Gastroesophageal sphincter (tissue), 4 donors: Measurements from ENCODE around the gene ST6GALNAC3. TPM values are rescaled to one million over a fixed set of nuclear protein-coding genes. Genes with fewer than 3 reads are reported as not detected.

Experiments
- ATAC-seq: fragments of 150-250 bp; one replicate; pipeline ENCODE4 v1.9.1; 2016; ENCODE audit warnings: mild to moderate bottlenecking, moderate library complexity
- H3K27ac ChIP-seq, 4 donors: fragments of 200-600 bp; sonication (generic) in 3 of 4; 1 replicate in 3 of 4; 2 replicates in 1 of 4; pipeline ENCODE4 v1.5.1; 2016 to 2019
- H3K27me3 ChIP-seq: fragments of 200-600 bp; sonication (generic); one replicate; pipeline ENCODE4 v1.5.1; 2019
- H3K36me3 ChIP-seq, 2 donors: fragments of 200-600 bp; sonication (generic); one replicate each; pipeline ENCODE4 v1.5.1; 2019; ENCODE audit warnings: control low read depth in 1 of 2
- H3K4me1 ChIP-seq, 3 donors: fragments of 200-600 bp; sonication (generic); 1 replicate in 2 of 3; 2 replicates in 1 of 3; pipeline ENCODE4 v1.5.1; 2016 to 2019; ENCODE audit warnings: control low read depth in 2 of 3
- H3K4me3 ChIP-seq, 2 donors: fragments of 200-600 bp; sonication (generic); one replicate each; pipeline ENCODE4 v1.5.1; 2019; ENCODE audit warnings: mild to moderate bottlenecking in 1 of 2, moderate library complexity in 1 of 2
- H3K9me3 ChIP-seq, 3 donors: fragments of 200-600 bp; sonication (generic); one replicate each; pipeline ENCODE4 v1.5.1; 2017 to 2019; ENCODE audit warnings: control low read depth in 2 of 3
- EP300 ChIP-seq: sonication (generic); formaldehyde crosslinking; IDR thresholded peaks from one replicate; pipeline ENCODE4 v1.6.1; 2017; ENCODE audit warnings: antibody characterized with exemption, mild to moderate bottlenecking
- POLR2A ChIP-seq, 2 donors: fragments of 450-650 bp; IDR thresholded peaks; one replicate each; pipeline ENCODE4 v1.6.1; 2017; ENCODE audit warnings: antibody characterized with exemption in 2 of 2, mild to moderate bottlenecking in 2 of 2, moderate library complexity in 1 of 2
- POLR2AphosphoS5 ChIP-seq: sonication (generic); formaldehyde crosslinking; IDR thresholded peaks from one replicate; pipeline ENCODE4 v1.6.1; 2017; ENCODE audit warnings: antibody characterized with exemption
- WGBS, 2 donors: methylation state at CpG; one replicate each; pipeline ENCODE4 v1.1.5; 2018; ENCODE audit warnings: low coverage in 1 of 2; 5-methylcytosine and 5-hydroxymethylcytosine counted together
- total RNA-seq, 4 donors: library from RNA; depleted of rRNA; stranded (reverse); fragments of >200 nt; gene quantifications; one replicate each; pipeline ENCODE4 v1.1.0, GENCODE V29; 2016
- TF ChIP-seq, protein P1 (sequence below), 4 experiments: fragments of 200-600 bp in 2 of 4; fragments of 450-650 bp in 2 of 4; sonication (generic) in 1 of 4; IDR thresholded peaks; one replicate each; pipeline ENCODE4 v1.5.1; 2017 to 2019; ENCODE audit warnings: antibody characterized with exemption in 4 of 4, mild to moderate bottlenecking in 2 of 4, moderate library complexity in 2 of 4

ST6GALNAC3 gene
- total RNA-seq, 4 donors from 2014 or later: 2.8 to 10.6 (median 3.3) TPM

DNA sequence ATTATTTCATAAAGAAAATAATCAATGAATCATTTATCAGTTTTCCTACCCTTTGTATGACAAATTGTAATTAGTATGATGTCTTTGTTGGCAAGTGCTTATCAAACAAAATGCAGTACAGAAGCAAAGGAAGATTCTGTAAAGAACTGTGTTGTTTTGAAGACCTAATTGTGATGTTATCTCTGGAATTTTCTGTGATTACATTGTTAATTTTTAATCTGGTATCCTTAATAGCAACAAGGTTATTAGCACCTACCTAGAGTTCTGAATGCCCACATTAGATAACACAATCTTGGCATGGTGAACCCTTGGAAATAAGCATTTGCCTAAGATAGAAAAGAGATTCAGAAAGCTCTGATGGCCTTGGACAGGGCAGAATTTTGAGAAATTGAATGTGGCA lies 518.6 kb downstream of the ST6GALNAC3 start:
- Histone ChIP-seq H3K36me3 (no peaks in the 10 kb centered on the region), H3K9me3 (no peaks in the 10 kb centered on the region), H3K4me1 (no peaks in the 10 kb centered on the region), H3K27me3 (no peaks in the 10 kb centered on the region), H3K4me3 (no peak overlapping the region), H3K27ac (no peak overlapping the region)
- no peak for ATAC-seq
- no peak for TF ChIP-seq EP300
- no peak for TF ChIP-seq POLR2A (IDR thresholded peaks at IDR 0.05)
- TF ChIP-seq, protein P1, sequence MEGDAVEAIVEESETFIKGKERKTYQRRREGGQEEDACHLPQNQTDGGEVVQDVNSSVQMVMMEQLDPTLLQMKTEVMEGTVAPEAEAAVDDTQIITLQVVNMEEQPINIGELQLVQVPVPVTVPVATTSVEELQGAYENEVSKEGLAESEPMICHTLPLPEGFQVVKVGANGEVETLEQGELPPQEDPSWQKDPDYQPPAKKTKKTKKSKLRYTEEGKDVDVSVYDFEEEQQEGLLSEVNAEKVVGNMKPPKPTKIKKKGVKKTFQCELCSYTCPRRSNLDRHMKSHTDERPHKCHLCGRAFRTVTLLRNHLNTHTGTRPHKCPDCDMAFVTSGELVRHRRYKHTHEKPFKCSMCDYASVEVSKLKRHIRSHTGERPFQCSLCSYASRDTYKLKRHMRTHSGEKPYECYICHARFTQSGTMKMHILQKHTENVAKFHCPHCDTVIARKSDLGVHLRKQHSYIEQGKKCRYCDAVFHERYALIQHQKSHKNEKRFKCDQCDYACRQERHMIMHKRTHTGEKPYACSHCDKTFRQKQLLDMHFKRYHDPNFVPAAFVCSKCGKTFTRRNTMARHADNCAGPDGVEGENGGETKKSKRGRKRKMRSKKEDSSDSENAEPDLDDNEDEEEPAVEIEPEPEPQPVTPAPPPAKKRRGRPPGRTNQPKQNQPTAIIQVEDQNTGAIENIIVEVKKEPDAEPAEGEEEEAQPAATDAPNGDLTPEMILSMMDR (IDR thresholded peaks at IDR 0.05): no peak
- no peak for TF ChIP-seq POLR2AphosphoS5

DNA sequence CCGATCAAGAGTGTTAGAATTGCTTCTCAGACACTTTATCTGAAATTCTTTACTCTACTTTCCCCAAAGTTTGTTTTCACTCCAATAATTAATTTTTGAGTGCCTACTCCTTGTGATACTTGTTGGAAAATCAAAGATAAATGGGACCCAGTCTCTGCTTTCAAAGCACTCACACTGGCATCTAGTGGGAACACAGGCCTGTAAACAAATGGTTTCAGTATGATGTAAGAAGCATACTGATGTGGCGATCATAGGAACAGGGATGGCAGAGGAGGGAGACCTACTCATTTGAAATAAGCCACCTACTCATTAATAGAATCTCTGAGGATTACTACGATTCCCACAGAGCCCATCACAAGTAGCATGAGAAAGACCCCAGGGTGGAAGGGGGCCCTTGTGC lies 519.1 kb downstream of the ST6GALNAC3 start:
- TF ChIP-seq, protein P1 (IDR thresholded peaks at IDR 0.05): no peak
- no peak for TF ChIP-seq POLR2AphosphoS5
- TF ChIP-seq POLR2A (IDR thresholded peaks at IDR 0.05): no peak
- no peak for TF ChIP-seq EP300
- ATAC-seq: no peak
- 94% methylated on average over 3 of the region's 3 CpGs; no CpG with 5 or more reads in 1 of the 2 donors for WGBS, 2 donors

DNA sequence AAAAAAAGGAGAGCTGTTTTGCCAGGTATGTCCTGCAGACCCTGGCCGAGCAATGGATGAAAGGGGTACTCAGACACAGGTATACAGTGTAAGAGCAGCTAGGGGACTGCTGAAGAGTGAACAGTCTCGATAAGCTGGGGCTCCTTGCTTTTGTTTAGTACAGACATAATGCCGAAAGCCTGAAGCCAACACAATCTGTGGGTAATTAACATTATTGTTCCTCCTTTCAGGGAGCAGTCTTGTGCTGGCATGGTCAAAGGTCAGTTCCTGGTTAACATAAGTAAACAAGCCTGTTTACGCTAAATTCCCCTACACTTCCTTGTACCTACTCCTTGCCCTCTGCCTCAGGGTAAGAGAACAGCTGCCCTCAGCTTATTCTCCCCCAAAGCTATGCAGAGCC lies 520.5 kb downstream of the ST6GALNAC3 start:
- Histone ChIP-seq H3K27me3 (no peaks in the 10 kb centered on the region), H3K27ac (no peak overlapping the region), H3K9me3 (no peaks in the 10 kb centered on the region), H3K4me1 (no peaks in the 10 kb centered on the region), H3K4me3 (no peak overlapping the region), H3K36me3 (no peaks in the 10 kb centered on the region)
- 89 to 98% methylated on average over 1 to 4 of the region's 4 CpGs for WGBS, 2 donors
- TF ChIP-seq POLR2A (IDR thresholded peaks at IDR 0.05): no peak
- TF ChIP-seq EP300: no peak
- TF ChIP-seq, protein P1 (IDR thresholded peaks at IDR 0.05): no peak
- no peak for TF ChIP-seq POLR2AphosphoS5
- ATAC-seq: no peak

More for the DNA sequence above, 519.1 kb downstream of the ST6GALNAC3 start:
- no peaks in the 10 kb centered on the region for H3K27me3 ChIP-seq
- no peaks in the 10 kb centered on the region for H3K36me3 ChIP-seq
- no peaks in the 10 kb centered on the region for H3K4me1 ChIP-seq
- no peak overlapping the region for H3K4me3 ChIP-seq
- H3K27ac ChIP-seq: no peak overlapping the region
- H3K9me3 ChIP-seq: no peaks in the 10 kb centered on the region

DNA sequence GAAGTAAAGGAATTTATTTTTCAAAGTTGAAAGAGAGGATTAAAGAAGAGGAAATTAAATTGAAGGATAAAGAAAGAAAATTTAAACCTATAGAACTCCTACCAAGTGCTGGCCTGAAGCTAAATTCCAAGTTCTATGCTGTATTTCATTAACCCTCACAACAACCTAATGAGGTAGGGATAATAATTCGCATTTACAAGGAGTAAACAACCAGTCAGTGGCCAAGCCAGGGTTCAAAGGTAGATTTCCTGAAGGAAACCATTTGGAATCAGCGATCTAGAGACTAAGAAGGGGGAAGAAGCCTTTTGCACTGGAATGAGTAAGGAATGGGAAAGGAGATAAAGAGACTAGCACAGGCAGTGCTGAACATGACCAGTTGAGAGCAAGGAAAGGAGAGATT lies 526.9 kb downstream of the ST6GALNAC3 start:
- Histone ChIP-seq H3K27ac (no peak overlapping the region), H3K27me3 (no peaks in the 10 kb centered on the region), H3K36me3 (no peaks in the 10 kb centered on the region), H3K4me1 (no peaks in the 10 kb centered on the region), H3K4me3 (no peak overlapping the region), H3K9me3 (no peaks in the 10 kb centered on the region)
- ATAC-seq: no peak
- TF ChIP-seq POLR2AphosphoS5 (no peak), POLR2A (IDR thresholded peaks at IDR 0.05) (no peak)
- TF ChIP-seq, protein P1 (IDR thresholded peaks at IDR 0.05): no peak
- 65 to 80% methylated on average over 1 to 2 of the region's 2 CpGs for WGBS, 2 donors

DNA sequence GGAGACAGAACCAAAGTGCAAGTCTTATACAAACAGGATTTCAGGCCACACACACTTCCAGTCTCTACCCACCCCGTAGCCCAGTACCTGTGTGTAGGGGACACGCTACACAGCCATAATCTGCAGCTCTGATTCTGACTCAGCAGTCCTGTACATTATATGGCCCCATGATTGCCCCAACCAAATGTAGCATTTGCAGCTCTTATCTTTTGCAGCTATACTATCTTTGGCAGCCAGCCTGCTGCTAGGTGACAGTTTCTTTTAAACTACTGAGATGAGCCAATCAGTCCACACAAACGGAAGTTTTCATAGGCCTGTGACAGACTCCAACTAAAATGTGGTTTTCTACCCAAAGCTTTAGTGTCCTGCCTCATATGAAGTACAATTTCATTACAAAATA lies 533.2 kb downstream of the ST6GALNAC3 start:
- Histone ChIP-seq H3K4me1 (no peaks in the 10 kb centered on the region), H3K27ac (no peak overlapping the region), H3K27me3 (no peaks in the 10 kb centered on the region), H3K9me3 (no peaks in the 10 kb centered on the region), H3K36me3 (no peaks in the 10 kb centered on the region), H3K4me3 (no peak overlapping the region)
- WGBS, 2 donors: 88 to 92% methylated on average over 3 of the region's 3 CpGs
- no peak for ATAC-seq
- TF ChIP-seq, protein P1 (IDR thresholded peaks at IDR 0.05): no peak
